ENCODE measurements around the gene NIPAL4. TPM values are rescaled to one million over a fixed set of nuclear protein-coding genes. Genes with fewer than 3 reads are reported as not detected.
A peak's percentile ranks its signal among the peaks of the same experiment; 100 is the strongest.

The NIPAL4 gene
- total RNA-seq, 1 experiment from 2014 or later: not detected

DNA sequence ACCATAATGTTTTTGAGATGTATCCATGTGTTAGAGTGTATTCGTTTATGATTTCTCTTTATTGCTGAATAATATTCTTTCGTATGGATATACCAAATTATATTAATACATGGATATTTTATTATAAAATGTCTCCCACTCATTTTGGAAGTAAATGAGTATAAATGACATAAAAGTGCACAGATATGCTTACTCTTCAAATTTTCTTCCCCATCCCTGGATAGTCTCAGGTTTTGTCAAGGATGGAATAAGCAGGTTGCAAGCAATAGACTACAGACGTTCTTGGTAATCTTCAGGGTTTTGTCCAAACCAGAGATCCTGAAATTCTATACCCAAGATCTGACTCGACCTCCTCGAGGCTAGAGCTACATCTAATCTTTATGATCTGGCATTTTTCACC is 50.7 kb downstream of the NIPAL4 start:
- Histone ChIP-seq H3K4me3 (ENCODE audit: insufficient read depth, low read depth, low read length) (no peak overlapping the region), H3K36me3 (replicated peaks; ENCODE audit: control insufficient read depth, insufficient read depth, low read length) (peaks cover 2% of the 10 kb centered on the region), H3K27me3 (ENCODE audit: control insufficient read depth, insufficient read depth, low read length) (no peaks in the 10 kb centered on the region)
- DNase-seq: no peak

DNA sequence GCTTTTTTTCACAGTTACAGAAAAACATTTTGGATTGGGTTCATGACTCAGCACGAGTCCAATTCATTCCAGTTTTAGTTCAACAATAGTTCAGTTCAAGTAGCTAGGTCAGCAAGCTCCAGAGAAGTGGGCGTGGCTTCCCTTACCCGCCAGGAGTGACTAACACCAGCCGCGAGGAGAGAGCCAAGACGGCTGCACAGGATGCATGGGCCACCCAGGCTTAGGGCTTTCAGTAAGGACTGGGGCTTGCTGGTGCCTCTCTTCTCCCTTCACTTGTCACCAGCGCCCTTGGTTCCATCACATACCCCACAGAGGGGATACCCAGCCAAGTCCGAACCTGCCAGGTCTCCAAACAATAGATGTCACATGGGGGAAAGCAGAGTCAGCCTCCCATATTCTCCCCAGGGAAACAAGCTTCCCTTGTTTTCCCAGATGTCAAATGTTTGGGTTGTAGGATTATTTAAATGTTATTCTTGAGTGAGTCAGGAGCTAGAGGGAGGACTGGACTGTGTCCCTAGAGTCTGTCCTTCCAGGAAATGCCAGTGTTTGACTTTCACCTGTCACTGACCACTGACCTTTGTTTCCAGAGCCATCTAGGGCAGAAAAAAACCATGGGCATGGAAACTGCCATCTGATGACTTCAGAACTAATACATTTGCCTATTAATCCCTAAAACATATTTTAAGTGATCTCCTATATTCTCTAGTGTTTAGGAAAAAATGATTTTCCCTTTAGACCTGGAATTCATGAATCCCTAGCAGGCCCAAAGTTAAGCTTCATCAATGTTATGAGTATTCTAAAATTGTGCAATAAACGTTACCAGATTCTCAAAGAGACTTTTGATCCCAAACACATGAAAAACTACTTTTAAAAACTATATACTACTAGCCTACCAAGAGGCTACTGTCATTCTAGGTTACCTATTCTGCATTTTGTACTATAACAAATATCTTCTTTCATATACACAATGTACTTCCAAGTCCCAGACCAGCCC is 51.9 kb downstream of the NIPAL4 start:
- H3K36me3 ChIP-seq (replicated peaks; ENCODE audit: control insufficient read depth, insufficient read depth, low read length): peaks cover 2% of the 10 kb centered on the region
- DNase-seq: no peak

GRCh38 chr5:157513182-157513581 is 53.2 kb downstream of the NIPAL4 start:
- peaks cover 2% of the 10 kb centered on the region for H3K36me3 ChIP-seq (replicated peaks; ENCODE audit: control insufficient read depth, insufficient read depth, low read length)
- H3K27me3 ChIP-seq (ENCODE audit: control insufficient read depth, insufficient read depth, low read length): no peaks in the 10 kb centered on the region
- H3K4me3 ChIP-seq (ENCODE audit: insufficient read depth, low read depth, low read length): no peak overlapping the region
- no peak for DNase-seq

More for the DNA sequence above, 51.9 kb downstream of the NIPAL4 start:
- Histone ChIP-seq H3K27me3 (ENCODE audit: control insufficient read depth, insufficient read depth, low read length) (no peaks in the 10 kb centered on the region), H3K4me3 (ENCODE audit: insufficient read depth, low read depth, low read length) (no peak overlapping the region)

DNA sequence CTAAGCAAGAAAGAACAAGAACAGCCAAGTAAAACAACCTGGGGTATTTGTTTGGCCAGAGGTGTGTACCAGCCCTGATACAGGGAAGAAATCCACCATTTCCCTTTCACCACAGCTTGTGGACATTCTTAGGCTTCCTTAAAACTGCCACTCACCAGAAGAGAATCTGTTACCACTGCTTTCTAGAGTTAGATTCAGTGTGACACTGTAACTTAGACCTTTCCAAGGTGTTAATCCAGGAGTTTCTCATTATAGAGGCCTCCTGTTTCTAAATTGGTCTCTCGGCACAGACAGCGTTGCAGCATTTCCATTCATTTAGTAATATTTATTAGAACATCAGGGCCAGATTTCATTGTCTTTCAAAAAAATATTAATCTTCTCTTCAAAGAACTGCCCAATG is 55.0 kb downstream of the NIPAL4 start:
- Histone ChIP-seq H3K27me3 (ENCODE audit: control insufficient read depth, insufficient read depth, low read length) (no peaks in the 10 kb centered on the region), H3K36me3 (replicated peaks; ENCODE audit: control insufficient read depth, insufficient read depth, low read length) (peaks cover 1% of the 10 kb centered on the region), H3K4me3 (ENCODE audit: insufficient read depth, low read depth, low read length) (no peak overlapping the region)
- no peak for DNase-seq

DNA sequence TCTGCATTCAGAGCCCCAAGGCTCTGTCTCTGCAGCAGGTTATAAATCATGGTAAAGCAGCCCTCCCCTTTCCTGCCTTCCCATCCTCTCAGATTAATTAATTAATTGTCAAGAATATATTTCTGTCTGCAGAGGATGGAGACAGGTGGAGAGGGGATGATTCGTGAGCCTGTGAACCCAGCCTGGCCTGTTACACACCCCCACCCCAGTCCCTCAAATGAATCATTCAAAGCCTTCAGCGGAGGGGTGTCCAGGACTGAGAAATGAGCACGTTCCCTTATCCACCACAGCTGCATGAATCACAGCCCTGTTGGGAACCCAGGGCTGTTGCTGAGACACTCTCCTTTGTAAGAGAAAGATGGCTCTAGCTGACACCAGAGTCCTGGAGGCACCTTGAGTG is 56.0 kb downstream of the NIPAL4 start:
- Histone ChIP-seq H3K4me3 (ENCODE audit: insufficient read depth, low read depth, low read length) (no peak overlapping the region), H3K36me3 (replicated peaks; ENCODE audit: control insufficient read depth, insufficient read depth, low read length) (peaks cover 1% of the 10 kb centered on the region), H3K27me3 (ENCODE audit: control insufficient read depth, insufficient read depth, low read length) (no peaks in the 10 kb centered on the region)
- DNase-seq: no peak

DNA sequence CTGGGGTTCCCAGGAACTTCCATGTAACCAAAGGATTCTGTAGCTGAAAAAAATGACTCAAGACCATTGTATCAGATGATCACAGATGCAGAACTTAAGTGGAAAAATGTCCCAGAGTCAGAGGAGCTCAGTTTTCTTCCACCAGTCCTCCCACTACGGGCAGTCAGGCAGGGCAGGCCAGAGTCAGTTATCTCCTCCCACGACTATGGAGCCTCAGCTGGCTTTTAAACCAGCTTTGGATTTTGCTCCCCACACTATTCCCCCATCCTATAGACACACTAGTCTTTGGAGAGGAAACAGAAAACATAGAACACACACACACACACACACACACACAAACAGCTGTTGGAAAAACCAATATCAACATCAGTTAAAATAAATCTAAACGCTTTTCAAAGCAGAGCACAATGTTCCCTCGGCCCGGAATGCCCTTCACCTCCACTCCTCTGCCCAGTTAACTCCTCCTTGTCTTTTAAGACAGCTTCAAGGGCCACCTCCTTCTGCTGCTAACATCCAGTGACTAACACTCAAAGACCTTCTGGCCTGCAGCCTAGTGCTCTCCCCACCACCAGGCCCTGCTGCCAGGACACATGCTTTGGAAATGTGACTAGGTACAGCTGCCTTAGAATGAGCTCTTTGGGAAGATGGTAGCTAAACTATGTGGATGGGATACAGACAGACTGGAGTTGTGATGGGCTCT is 56.8 kb downstream of the NIPAL4 start:
- DNase-seq: no peak
- peaks cover 1% of the 10 kb centered on the region for H3K36me3 ChIP-seq (replicated peaks; ENCODE audit: control insufficient read depth, insufficient read depth, low read length)
- no peak overlapping the region for H3K4me3 ChIP-seq (ENCODE audit: insufficient read depth, low read depth, low read length)
- H3K27me3 ChIP-seq (ENCODE audit: control insufficient read depth, insufficient read depth, low read length): no peaks in the 10 kb centered on the region

DNA sequence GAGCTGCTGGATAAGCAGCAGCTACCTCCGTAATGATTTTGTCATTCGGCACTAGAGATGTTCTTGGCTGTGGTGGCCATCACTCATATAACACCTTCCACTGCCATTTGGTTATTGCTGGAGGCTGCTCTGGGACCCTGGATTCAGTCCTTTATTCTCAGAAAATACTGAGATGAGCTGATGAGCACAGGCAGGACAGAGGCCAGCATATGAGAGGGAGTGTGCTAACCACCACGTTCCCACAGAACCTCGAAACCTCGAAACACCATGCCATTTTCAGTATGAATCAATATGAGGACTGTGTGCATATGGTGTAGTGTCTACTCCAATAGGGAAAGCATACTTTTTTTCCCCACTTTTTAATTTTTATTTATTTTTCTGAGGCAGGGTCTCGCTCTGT is 59.0 kb downstream of the NIPAL4 start:
- Histone ChIP-seq H3K36me3 (replicated peaks; ENCODE audit: control insufficient read depth, insufficient read depth, low read length) (no peaks in the 10 kb centered on the region; the same call in none of the 2 replicates), H3K27me3 (ENCODE audit: control insufficient read depth, insufficient read depth, low read length) (no peaks in the 10 kb centered on the region), H3K4me3 (ENCODE audit: insufficient read depth, low read depth, low read length) (no peak overlapping the region)
- DNase-seq: no peak

DNA sequence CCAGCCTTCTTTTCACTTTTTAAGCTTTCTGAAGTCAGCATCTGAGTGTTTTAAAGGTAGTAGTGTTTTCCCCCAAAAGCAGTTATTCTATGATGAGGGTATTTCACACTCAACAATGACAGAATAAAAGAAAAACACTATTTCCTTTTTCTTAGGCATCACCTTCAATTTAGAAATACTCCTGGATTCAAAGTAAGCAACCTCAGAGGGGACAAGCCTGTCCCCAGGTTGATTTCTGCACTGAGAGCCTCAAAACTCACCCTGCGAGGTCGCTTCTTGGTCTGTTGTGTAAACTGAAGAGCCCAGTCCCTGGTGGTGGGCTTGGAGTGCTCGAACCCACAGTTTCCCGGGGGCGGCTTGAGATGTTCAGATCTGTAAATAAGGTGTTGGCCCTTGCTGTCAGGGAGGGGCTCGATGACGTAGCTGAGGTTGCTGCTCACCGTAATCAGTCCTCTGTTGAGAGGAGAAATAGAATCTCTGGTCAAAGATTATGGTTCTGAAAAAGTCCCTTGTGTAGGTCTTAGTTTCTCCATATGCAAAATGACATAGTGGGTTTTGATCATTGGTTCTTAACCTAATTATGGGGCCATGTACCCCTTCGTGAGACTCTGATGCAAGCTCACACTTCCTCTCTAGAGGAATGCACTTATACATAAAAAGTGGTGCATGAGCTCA is 59.7 kb downstream of the NIPAL4 start:
- no peaks in the 10 kb centered on the region for H3K27me3 ChIP-seq (ENCODE audit: control insufficient read depth, insufficient read depth, low read length)
- DNase-seq: no peak
- no peaks in the 10 kb centered on the region; the same call in none of the 2 replicates for H3K36me3 ChIP-seq (replicated peaks; ENCODE audit: control insufficient read depth, insufficient read depth, low read length)
- no peak overlapping the region for H3K4me3 ChIP-seq (ENCODE audit: insufficient read depth, low read depth, low read length)

DNA sequence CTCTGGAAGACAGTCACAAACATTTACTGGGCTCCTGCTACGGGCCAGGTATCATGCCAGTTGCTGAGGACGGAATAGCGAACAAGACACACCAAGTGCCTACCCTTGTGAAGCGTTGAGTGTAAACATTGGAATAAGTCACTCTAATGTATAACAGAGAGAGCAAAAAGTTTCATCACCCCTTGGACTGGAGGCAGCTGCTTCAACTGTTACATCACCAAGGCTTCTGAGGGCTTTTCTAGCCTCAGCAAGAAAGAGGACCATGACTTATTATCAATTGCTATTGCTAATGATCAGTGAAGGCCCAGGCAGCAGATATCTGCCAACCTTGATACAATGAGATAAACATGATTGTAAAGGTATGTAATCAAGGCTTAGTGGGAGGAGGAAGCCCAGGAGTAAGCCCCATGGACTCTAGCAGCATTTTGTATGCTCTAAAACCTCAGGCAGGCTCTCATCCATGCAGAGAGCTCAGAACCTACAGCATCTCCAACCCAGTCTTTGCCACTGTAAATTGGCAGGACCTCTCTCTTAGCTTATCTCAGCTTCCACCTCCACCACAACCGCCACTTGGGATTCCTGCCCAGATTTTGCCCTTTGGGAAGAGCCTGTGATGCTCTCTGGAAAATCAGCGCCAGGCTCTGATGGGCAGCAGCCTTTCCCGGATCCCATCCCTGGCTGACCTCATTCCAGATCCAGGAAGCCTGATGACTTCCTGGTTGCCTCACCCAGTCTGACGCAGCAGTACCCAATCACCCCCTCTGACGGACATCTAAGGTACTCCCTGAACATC is 61.1 kb downstream of the NIPAL4 start:
- Histone ChIP-seq H3K36me3 (replicated peaks; ENCODE audit: control insufficient read depth, insufficient read depth, low read length) (no peaks in the 10 kb centered on the region; the same call in none of the 2 replicates), H3K4me3 (ENCODE audit: insufficient read depth, low read depth, low read length) (no peak overlapping the region)
- peak; percentile 30 for DNase-seq

GRCh38 chr5:157521704-157522029 is 61.7 kb downstream of the NIPAL4 start:
- no peaks in the 10 kb centered on the region; the same call in none of the 2 replicates for H3K36me3 ChIP-seq (replicated peaks; ENCODE audit: control insufficient read depth, insufficient read depth, low read length)
- no peak for DNase-seq
- H3K4me3 ChIP-seq (ENCODE audit: insufficient read depth, low read depth, low read length): no peak overlapping the region
- H3K27me3 ChIP-seq (ENCODE audit: control insufficient read depth, insufficient read depth, low read length): no peaks in the 10 kb centered on the region

More for the DNA sequence above, 61.1 kb downstream of the NIPAL4 start:
- H3K27me3 ChIP-seq (ENCODE audit: control insufficient read depth, insufficient read depth, low read length): no peaks in the 10 kb centered on the region

GRCh38 chr5:157523976-157524375 is 64.0 kb downstream of the NIPAL4 start:
- no peak for DNase-seq
- no peaks in the 10 kb centered on the region for H3K27me3 ChIP-seq (ENCODE audit: control insufficient read depth, insufficient read depth, low read length)
- no peaks in the 10 kb centered on the region; the same call in 1 of the 2 replicates for H3K36me3 ChIP-seq (replicated peaks; ENCODE audit: control insufficient read depth, insufficient read depth, low read length)
- H3K4me3 ChIP-seq (ENCODE audit: insufficient read depth, low read depth, low read length): no peak overlapping the region
